ENCODE results near the gene CHN1.

Gene CHN1

DNA sequence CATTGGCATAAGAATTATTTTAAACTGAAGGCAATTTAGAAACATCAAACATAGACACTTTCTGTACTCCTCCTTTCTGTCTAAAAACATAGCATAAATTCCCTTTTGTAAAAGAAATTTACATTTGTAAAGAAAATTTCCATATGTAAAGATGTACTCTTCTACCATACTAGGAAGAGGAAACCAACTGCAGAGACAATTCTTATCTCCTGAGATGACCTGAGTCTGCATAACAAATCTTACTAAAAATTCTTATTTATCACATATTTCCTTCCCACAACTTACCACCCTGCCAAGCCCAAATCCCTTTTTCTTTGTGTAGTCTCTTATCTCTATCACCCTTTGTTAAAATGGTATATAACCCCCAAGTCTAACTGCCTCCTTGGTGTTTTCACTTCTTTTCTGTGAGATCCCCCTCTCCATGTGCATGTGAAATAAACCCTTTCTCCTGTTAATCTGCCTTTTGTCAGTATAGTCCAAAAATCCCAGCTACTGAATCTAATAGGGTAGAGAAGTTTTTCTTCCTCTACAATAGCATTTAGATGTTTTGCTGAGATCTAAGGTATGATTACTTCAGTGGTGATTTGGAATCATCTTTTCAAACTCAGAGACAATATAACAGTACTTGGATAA lies 81.0 kb downstream of the CHN1 start:
- no peak for DNase-seq (ENCODE audit: low read depth)
- no peak overlapping the region for H3K4me3 ChIP-seq (ENCODE audit: low read length)
- TF ChIP-seq, protein P1, sequence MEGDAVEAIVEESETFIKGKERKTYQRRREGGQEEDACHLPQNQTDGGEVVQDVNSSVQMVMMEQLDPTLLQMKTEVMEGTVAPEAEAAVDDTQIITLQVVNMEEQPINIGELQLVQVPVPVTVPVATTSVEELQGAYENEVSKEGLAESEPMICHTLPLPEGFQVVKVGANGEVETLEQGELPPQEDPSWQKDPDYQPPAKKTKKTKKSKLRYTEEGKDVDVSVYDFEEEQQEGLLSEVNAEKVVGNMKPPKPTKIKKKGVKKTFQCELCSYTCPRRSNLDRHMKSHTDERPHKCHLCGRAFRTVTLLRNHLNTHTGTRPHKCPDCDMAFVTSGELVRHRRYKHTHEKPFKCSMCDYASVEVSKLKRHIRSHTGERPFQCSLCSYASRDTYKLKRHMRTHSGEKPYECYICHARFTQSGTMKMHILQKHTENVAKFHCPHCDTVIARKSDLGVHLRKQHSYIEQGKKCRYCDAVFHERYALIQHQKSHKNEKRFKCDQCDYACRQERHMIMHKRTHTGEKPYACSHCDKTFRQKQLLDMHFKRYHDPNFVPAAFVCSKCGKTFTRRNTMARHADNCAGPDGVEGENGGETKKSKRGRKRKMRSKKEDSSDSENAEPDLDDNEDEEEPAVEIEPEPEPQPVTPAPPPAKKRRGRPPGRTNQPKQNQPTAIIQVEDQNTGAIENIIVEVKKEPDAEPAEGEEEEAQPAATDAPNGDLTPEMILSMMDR (IDR thresholded peaks at IDR 0.05; ENCODE audit: insufficient read depth, low read depth, low read length, missing control alignments) = no peak

DNA sequence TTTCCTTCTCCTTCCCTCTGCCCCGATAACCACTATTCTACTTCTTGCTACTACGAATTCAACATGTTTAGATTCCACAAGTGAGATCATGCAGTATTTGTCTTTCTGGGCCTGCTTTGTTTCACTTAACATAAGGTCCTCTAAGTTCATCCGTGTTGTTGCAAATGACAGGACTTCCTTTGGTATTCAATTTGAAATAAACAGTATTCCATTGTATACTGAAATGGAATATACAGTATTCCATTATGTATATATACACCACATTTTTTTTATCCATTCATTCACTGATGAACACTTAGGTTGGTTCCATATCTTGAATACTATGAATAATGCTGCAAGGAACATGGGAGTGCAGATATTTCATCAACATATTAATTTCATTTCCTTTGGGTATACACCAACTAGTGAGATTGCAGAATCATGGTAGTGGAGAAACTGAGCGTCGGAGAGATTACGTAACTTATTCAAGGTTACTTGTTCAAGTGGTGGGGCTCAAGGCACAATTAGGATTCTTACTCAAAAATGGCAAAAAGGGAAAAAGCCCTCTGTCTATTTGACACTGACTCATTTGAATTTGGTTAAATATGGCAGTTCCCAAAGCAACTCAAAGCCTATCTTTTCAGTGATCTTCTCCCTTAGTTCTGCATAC lies 85.1 kb downstream of the CHN1 start:
- no peak overlapping the region for H3K4me3 ChIP-seq (ENCODE audit: low read length)
- no peak for DNase-seq (ENCODE audit: low read depth)
- TF ChIP-seq, protein P1 (IDR thresholded peaks at IDR 0.05; ENCODE audit: insufficient read depth, low read depth, low read length, missing control alignments) = no peak

DNA sequence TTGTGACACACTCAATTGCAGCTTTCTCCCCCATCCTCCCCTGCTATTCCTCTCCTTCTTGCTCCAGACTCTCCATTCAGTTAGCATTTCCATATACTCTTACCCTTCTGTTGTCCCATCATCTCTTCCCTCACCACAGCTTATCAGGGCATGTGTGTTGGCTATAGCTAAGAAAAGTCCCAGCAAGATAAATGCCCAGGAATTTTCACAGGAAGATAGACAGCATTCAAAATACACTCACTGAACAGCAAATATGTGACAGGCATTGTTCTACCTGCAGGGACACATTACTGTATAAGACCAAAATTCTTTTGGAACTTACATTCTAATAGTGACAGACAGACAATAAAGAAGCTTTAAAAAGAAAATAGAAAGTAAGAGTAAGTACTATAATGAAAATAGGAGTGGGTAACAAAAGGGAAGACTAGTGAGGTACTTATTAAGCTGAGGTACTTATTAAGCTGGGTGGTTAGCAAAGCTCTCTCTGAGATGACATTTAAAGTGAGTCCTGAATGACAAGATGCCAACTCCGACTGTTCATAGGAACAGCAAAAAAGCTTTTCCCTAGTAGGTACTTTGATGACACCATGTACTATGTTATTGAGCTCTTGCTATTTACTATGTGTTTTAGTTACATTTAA lies 86.2 kb downstream of the CHN1 start:
- TF ChIP-seq, protein P1 (IDR thresholded peaks at IDR 0.05; ENCODE audit: insufficient read depth, low read depth, low read length, missing control alignments) = no peak
- no peak for DNase-seq (ENCODE audit: low read depth)
- H3K4me3 ChIP-seq (ENCODE audit: low read length) = no peak overlapping the region

DNA sequence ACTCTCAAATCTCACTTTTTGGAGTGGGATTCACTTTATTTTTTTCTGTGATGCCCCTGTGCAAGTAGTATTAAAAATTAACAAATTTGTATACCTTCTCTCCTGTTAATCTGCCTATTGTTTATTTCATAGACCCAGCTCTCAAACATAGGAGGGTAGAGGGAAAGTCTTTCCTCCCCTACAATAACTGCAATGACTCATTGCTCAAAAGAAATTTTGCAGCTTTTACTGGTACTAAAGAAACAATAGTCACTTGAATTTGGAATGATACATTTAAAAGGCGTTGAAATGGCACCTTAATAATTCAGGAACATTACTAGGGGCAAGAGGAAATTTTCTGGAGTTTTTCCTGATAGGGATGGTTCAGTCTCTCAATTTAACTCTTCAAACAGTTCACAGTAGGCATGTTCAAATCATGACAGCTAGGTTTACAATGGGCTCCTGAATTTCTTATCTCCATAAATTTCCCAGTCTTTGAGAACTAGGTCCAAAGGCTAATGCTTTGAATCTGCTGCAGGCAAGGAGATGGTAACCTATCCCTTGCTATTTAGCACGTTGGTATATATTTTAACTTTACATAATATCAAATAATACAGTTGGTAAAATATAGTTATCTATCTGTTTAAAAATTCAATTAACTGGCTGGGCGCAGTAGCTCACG lies 88.8 kb downstream of the CHN1 start:
- TF ChIP-seq, protein P1 (IDR thresholded peaks at IDR 0.05; ENCODE audit: insufficient read depth, low read depth, low read length, missing control alignments) = no peak
- no peak for DNase-seq (ENCODE audit: low read depth)
- H3K4me3 ChIP-seq (ENCODE audit: low read length) = no peak overlapping the region

DNA sequence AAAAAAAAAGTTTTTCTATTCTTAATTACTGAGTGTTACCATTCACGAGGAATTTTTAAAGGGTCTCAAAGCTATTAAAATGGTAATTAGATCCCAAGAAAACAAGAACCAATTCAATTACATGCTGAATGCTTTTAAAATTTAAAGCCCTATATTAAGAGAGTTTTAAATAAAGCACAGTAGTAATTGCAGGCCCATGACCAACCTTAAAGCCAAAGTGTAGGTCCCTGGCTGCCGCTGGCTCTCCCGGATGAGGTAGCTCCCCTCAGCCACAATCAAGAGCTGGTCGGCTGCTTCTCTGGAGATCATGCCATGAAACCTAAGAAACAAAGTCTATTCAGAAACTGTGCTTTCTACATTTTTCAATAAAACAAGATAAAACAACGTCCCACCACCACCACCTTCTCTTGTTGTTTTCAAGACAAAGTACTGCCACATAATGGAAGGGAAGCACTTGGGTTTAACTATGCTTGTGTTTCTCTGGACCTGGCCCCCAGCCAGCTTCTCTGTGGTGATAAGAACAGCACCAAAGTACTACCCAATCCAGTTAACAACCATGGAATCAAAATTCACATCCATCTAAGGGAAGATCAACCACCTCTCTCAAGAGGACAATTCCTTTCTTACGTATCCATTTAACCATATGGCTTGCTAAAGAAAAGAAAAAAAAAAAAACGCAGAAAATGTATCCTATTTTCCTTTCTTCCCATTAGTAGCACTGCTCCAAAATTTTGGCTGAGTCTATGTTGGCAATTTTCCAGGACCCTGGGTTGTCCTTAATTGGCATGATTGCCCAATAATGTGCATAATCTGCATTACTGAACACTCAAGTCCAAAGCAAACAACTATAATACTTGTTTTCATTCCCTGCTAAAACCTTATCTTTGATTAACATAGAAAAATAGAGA lies 90.1 kb downstream of the CHN1 start:
- H3K4me3 ChIP-seq (ENCODE audit: low read length) = no peak overlapping the region
- TF ChIP-seq, protein P1 (IDR thresholded peaks at IDR 0.05; ENCODE audit: insufficient read depth, low read depth, low read length, missing control alignments) = no peak

DNA sequence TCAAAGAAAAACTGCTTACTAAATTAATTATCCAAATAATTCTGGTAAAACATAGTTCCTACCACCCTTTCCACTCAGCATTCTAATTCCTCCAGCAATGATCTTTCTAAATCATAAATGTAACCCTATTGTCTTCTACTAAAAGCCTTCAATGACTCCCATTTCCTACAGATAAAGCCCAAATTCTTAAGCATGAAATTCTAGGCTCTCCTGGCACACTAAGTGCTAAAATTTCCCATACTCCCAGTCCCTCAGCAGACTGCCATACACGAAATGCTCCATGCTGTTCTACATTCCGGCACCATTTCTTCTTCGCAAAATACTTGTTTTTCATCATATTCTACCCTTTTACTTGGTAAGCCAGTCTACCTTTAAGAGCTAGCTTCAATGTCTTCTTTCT lies 96.9 kb downstream of the CHN1 start:
- TF ChIP-seq, protein P1 (IDR thresholded peaks at IDR 0.05; ENCODE audit: insufficient read depth, low read depth, low read length, missing control alignments) = no peak
- DNase-seq (ENCODE audit: low read depth) = no peak

More for the DNA sequence above, 90.1 kb downstream of the CHN1 start:
- no peak for DNase-seq (ENCODE audit: low read depth)

More for the DNA sequence above, 96.9 kb downstream of the CHN1 start:
- no peak overlapping the region for H3K4me3 ChIP-seq (ENCODE audit: low read length)
